Measurements from ENCODE around the gene MXRA8.

DNA sequence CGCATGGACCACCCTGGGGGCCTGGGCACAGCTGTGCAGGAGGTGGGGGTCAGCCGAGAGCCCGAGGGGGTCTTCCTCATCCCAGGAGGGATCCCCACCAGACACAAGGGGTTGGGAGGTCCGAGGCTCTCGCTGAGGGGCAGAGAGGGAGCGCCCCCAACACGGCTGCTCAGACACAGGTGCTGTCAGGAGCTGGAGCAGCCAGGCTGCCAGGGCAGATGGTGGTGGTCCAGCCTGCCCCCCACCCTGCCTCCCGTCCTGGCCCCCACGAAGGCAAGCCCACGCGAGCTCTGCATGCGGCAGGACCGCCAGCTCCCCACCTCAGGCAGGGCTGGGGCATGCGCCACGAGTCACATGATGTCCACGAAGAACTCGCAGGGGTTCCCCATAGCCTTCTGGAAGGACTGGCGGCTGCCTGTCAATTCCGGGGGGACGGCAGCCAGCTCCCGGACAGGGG, 22.5 kb downstream of the MXRA8 start:
- TF ChIP-seq, protein P1, sequence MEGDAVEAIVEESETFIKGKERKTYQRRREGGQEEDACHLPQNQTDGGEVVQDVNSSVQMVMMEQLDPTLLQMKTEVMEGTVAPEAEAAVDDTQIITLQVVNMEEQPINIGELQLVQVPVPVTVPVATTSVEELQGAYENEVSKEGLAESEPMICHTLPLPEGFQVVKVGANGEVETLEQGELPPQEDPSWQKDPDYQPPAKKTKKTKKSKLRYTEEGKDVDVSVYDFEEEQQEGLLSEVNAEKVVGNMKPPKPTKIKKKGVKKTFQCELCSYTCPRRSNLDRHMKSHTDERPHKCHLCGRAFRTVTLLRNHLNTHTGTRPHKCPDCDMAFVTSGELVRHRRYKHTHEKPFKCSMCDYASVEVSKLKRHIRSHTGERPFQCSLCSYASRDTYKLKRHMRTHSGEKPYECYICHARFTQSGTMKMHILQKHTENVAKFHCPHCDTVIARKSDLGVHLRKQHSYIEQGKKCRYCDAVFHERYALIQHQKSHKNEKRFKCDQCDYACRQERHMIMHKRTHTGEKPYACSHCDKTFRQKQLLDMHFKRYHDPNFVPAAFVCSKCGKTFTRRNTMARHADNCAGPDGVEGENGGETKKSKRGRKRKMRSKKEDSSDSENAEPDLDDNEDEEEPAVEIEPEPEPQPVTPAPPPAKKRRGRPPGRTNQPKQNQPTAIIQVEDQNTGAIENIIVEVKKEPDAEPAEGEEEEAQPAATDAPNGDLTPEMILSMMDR (IDR thresholded peaks at IDR 0.05; ENCODE audit: extremely low read depth in 1 of 2, insufficient read depth in 1 of 2, low read depth in 1 of 2, low read length in 2 of 2), result no peak
- TF ChIP-seq GATA2 (IDR thresholded peaks at IDR 0.05; ENCODE audit: insufficient read depth, insufficient read length, low read depth, low read length) (no peak), POLR2AphosphoS5 (IDR thresholded peaks at IDR 0.05; ENCODE audit: insufficient read depth, low read depth, low read length) (no peak), EZH2 (IDR thresholded peaks at IDR 0.05; ENCODE audit: borderline replicate concordance, low read depth, low read length, severe bottlenecking) (no peak), POLR2A (IDR thresholded peaks at IDR 0.05; ENCODE audit: low read depth, low read length) (no peak)
- TF ChIP-seq, protein P2, sequence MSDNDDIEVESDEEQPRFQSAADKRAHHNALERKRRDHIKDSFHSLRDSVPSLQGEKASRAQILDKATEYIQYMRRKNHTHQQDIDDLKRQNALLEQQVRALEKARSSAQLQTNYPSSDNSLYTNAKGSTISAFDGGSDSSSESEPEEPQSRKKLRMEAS (IDR thresholded peaks at IDR 0.05; ENCODE audit: insufficient read depth, insufficient read length), result no peak

Measured in endothelial cell of umbilical vein (primary cell).